GM21786 (cell line): ENCODE measurements around the gene TMSB15C.

Source experiments
- ATAC-seq: cut with Tn5 transposase; IDR thresholded peaks from one replicate; pipeline ENCODE4 v1.9.1; 2021; ENCODE audit not compliant: unreplicated experiment

The TMSB15C gene

DNA sequence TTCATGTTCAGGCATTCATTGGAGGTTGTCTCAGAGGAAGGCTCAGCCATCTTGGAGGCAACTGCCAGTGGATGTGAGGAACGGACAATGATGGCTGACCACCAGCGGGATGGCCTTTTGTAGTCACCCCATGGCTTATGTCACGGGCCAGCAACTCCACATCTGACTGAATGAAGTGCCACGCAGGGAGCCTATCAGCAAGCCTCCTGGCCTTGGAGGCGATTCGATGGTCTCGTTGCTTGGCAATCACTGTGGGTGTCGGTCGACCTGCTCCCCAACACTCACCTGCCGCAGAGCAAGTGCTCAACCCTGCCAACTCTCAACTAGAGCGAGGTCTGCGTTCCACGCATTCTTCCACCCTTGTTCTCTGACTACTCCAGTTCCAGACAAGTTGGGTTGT is 28.9 kb downstream of the TMSB15C start:
- ATAC-seq = no peak

DNA sequence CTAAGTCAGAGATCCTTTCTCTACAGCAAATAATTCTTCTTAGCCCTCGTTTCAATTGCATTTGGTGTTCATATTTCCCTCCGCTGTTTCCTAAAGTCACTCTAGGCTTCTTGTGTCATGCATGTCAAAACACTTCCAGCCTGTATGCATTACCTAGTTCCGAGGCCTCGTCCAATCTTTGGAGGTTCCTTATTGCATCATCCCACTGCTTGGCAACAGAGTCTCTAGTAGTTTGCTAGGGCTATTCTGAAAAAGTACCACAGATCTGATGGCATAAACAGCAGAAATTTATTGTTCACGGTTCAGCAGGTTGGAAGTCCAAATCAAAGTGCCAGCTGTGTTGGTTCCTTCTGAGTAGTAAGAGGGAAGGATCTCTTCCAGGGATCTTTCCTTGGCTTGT is 30.4 kb downstream of the TMSB15C start:
- ATAC-seq = no peak

- no peak for ATAC-seq
These were observed 35.0 kb downstream of the TMSB15C start for GRCh38 chrX:104041003-104041402.

DNA sequence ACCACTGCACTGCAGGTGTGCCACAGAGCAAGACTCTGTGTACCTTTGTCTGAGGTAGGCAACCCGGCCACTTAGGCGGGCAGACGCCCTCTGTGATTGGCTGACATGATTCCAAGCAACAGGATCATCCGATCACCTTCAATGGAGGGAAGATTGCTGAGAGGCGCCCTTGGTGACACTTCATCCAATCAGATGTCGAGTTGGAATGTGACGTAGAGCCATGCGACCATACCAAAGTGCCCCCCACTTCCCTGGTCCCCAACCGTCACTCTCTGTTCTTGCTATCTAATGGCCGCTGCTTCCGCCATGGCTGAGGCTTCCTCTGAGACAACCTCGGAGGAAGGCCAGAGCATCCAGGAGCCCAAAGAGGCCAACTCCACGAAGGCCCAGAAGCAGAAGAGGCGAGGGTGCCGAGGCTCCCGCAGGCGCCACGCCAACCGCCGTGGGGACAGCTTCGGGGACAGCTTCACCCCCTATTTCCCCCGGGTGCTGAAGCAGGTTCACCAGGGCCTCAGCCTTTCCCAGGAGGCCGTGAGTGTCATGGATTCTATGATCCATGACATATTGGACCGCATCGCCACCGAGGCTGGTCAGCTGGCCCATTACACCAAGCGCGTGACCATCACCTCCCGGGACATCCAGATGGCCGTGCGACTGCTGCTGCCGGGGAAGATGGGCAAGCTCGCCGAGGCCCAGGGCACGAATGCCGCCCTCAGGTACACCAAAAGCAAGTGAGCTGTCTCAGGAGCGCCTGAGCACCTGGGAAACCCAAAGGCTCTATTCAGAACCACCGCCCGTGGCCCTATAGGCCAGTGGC is 36.1 kb downstream of the TMSB15C start, which contains the start of gene H2BW2:
Gene H2BW2, plus strand, starts transcription at position 268 of the 817 bp plus-strand sequence. Its CDS starts 39 bp downstream, at position 307.
- no peak for ATAC-seq
